Activated T-helper 17 cell treated with anti-CD3 and anti-CD28 coated beads, Interleukin-2, amount 50 U/mL, for 72 hours (primary cell): ENCODE results near the gene CEP85. TPM values are rescaled to one million over a fixed set of nuclear protein-coding genes. Genes with fewer than 3 reads are reported as not detected.
"Not testable (repeated sequence)": the region's sequence is repeated elsewhere in the genome, so short reads cannot be mapped to it uniquely, and the experiment has no call there.

Experiments
- ATAC-seq: fragments of 150-1000 bp; cut with Tn5 transposase; replicated peaks from 2 replicates; pipeline ENCODE4 v1.10.0; 2021; ENCODE audit warnings: mild to moderate bottlenecking, moderate library complexity
- H3K27ac Mint-ChIP-seq: one replicate; pipeline ENCODE4 v1.8.0; 2022; ENCODE audit warnings: mixed read lengths
- H3K27me3 Mint-ChIP-seq: one replicate; pipeline ENCODE4 v1.8.0; 2022; ENCODE audit warnings: mixed read lengths
- H3K36me3 Mint-ChIP-seq: one replicate; pipeline ENCODE4 v1.8.0; 2022; ENCODE audit warnings: low read depth, mild to moderate bottlenecking, mixed read lengths
- H3K4me1 Mint-ChIP-seq: one replicate; pipeline ENCODE4 v1.8.0; 2022; ENCODE audit warnings: mixed read lengths
- H3K4me3 Mint-ChIP-seq: one replicate; pipeline ENCODE4 v1.8.0; 2022; ENCODE audit warnings: mild to moderate bottlenecking, mixed read lengths
- H3K9me3 Mint-ChIP-seq: one replicate; pipeline ENCODE4 v1.8.0; 2022; ENCODE audit warnings: mixed read lengths
- total RNA-seq, 2 donors: library from RNA; stranded (reverse); gene quantifications; one replicate each; pipeline ENCODE4 v1.2.3, GENCODE V29; 2022

The CEP85 gene
- total RNA-seq, 2 donors from 2014 or later, result 34.8 to 37.7 TPM

DNA sequence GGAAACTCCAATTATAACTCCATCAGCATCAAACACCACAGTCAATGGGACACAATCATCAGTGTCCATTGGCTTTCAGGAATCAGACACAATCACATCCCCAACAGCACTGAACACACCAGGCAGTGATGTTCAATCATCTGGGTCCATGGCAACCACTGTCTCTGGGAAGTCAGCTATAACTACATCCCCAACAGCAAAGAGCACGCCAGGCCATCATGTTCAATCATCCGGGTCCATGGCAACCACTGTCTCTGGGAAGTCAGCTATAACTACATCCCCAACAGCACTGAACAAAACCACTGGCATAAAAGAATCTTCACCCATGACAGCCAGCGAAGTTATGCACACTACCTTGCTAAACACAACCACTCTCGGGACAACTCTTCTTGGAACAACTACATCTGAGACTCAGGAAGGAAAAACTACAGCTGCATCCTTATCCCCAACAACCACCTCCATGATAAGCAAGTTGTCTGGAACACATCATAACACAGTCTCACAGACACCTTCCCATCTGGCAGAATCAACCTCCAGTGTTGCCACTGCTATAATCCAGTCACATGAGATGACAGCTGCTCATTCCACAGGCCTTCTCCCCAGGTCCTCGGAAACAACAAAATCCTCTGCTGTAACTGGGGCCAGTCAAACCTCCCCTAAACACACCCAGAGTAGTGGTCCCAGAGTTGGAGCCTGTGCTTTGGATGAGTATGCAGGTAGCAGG, 23.7 kb upstream of the CEP85 start:
- Mint-ChIP-seq H3K27me3 (no peaks in the 10 kb centered on the region), H3K4me1 (no peaks in the 10 kb centered on the region), H3K36me3 (no peaks in the 10 kb centered on the region), H3K4me3 (no peak overlapping the region), H3K27ac (no peak overlapping the region), H3K9me3 (no peaks in the 10 kb centered on the region)
- ATAC-seq, result no peak

DNA sequence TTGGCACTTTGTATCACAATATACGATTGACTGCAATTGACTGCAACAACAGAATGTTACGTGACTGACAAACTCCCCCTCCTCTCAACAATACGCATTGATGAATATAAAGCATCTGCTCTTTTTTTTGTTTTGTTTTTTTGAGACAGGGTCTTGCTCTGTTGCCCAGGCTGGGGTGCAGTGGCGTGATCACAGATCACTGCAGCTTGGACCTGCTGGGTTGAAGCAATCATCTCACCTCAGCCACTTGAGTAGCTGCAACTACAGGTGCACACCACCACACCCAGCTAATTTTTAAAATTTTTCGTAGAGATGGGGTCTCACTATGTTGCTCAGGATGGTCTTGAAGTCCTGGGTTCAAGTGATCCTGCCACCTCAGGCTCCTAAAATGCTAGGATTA, 21.3 kb upstream of the CEP85 start:
- Mint-ChIP-seq H3K9me3 (no peaks in the 10 kb centered on the region), H3K4me3 (no peak overlapping the region)

DNA sequence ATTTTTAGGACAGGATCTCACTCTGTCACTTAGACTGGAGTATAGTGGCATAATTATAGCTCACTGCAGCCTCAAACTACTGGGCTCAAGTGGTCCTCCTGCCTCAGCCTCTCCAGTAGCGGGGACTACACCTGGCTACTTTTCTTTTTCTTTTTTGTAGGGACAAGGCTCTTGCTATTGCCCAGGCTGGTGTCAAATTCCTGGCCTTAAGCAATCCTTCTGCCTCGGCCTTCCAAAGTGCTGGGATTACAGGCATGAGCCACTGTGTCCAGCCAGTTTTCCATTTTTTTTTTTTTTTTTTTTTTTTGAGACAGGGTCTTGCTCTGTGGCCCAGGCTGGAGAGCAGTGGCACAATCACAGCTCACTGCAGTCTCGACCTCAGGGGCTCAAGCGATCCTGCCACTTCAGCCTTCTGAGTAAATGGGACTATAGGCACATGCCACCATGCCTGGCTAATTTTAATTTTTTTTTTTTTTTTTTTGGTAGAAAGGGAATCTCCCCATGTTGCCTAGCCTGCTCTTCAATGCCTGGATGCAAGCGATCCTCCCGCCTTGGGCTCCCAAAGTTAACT, 20.6 kb upstream of the CEP85 start:
- H3K4me3 Mint-ChIP-seq, result no peak overlapping the region
- ATAC-seq, result no peak
- no peak overlapping the region for H3K27ac Mint-ChIP-seq
- no peaks in the 10 kb centered on the region for H3K9me3 Mint-ChIP-seq
- no peaks in the 10 kb centered on the region for H3K36me3 Mint-ChIP-seq
- no peaks in the 10 kb centered on the region for H3K27me3 Mint-ChIP-seq
- H3K4me1 Mint-ChIP-seq, result no peaks in the 10 kb centered on the region

More for the DNA sequence above, 21.3 kb upstream of the CEP85 start:
- ATAC-seq, result no peak
- Mint-ChIP-seq H3K27ac (no peak overlapping the region), H3K27me3 (no peaks in the 10 kb centered on the region), H3K36me3 (no peaks in the 10 kb centered on the region), H3K4me1 (no peaks in the 10 kb centered on the region)

DNA sequence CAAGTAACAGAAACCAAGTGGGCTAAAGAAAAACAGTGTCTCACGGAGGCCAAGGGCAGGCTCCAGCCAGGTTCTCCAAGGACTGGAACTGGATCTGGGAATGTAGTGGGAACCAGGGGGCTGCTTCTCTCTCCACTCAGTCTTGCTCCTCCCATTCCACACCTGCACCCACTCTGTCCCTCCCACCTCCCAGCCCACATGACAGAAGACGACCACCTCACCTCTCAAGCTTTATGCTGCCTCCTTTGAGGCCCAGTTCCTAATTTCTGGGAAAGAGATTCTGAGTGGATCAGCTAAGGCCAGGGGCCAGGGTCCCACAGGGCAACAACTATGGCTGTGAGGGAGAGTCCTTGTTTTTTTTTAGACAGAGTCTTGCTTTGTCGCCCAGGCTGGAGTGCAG, 18.8 kb upstream of the CEP85 start:
- Mint-ChIP-seq H3K36me3 (no peaks in the 10 kb centered on the region), H3K27ac (no peak overlapping the region), H3K4me1 (no peaks in the 10 kb centered on the region), H3K27me3 (no peaks in the 10 kb centered on the region), H3K9me3 (no peaks in the 10 kb centered on the region), H3K4me3 (no peak overlapping the region)
- ATAC-seq, result no peak

DNA sequence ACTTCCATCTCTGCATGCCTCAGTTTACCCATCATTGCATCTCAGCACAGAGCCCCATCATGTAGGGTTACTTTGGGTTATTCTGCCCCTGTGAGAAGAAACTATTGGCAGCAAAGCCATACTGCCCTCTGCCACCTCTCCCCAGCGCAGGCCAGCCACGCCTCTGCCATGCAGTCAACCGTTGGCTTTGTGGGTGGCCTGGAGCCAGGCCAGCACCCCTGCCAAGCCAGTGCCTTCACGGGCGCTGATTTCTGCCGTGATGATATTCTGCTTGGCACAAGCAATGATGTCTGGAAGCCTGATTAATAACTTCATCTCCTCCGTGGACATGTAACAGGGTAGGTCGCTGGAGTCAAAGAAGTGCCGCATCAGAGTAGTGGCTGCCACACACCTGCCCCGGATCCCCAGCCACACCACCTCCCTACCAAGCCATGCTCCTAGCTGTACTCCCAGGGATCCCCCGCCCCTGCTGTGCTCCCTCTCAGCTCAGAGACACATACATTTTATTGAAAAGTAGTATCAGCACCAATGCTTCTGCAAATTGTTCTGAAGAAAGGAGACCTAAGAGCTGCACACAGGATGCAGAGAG, 15.0 kb upstream of the CEP85 start:
- Mint-ChIP-seq H3K9me3 (no peaks in the 10 kb centered on the region), H3K27ac (no peak overlapping the region)

DNA sequence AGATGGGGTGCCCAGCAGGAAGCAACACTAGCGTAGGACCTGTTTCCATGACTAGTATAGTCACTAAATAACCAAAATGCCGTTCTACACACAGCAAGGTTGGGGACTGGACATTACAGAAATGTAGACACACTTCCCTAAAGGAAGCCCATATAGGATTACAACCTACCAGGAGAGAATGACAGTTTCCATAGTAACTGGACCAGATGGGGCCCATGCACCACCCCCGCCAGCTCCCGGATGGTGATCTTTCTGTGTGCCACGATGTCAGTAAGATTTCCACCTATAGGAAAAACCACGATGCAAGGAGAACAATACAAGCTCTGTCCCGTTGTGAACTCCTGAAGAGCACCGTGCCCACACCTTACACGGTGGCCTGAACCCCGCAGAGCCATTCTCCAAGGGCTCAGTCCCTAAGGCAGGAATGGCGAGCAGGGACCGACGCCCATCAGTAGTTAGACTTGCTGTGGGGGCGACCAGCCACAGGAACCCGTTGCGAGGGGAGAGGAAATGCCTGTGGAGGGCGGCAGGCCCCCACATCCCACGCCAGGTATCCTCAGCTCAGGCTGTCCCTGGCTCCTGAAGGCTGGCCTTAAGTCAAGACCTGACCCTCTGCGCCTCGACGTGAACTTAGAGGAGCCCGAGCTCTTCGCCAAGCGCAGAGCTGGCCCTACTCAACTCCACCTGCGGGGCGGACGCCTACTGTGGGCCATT, 13.6 kb upstream of the CEP85 start:
- ATAC-seq, result no peak
- H3K36me3 Mint-ChIP-seq, result no peaks in the 10 kb centered on the region
- no peak overlapping the region for H3K27ac Mint-ChIP-seq
- no peak overlapping the region for H3K4me3 Mint-ChIP-seq
- no peaks in the 10 kb centered on the region for H3K4me1 Mint-ChIP-seq
- H3K27me3 Mint-ChIP-seq, result no peaks in the 10 kb centered on the region
- no peaks in the 10 kb centered on the region for H3K9me3 Mint-ChIP-seq

More for the DNA sequence above, 15.0 kb upstream of the CEP85 start:
- Mint-ChIP-seq H3K27me3 (no peaks in the 10 kb centered on the region), H3K36me3 (no peaks in the 10 kb centered on the region), H3K4me3 (no peak overlapping the region), H3K4me1 (no peaks in the 10 kb centered on the region)
- no peak for ATAC-seq

DNA sequence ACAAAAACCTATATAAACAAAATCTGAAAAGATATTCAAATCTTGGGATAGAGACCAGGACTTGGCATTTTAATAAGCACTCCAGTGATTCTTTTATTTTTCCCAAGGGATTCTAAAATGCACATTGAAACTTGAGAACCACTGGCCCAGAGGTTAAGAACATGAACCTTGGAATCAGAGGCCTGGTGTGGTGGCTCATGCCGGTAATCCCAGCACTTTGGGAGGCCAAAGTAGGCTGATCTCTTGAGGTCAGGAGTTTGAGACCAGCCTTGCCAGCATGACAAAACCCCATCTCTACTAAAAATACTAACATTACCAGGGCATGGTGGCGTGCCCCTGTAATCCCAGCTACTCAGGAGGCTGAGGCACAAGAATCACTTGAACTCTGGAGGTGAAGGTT, 12.9 kb upstream of the CEP85 start:
- Mint-ChIP-seq H3K27me3 (peaks cover 6% of the 10 kb centered on the region), H3K27ac (no peak overlapping the region), H3K4me3 (no peak overlapping the region), H3K36me3 (no peaks in the 10 kb centered on the region), H3K4me1 (peaks cover 6% of the 10 kb centered on the region), H3K9me3 (no peaks in the 10 kb centered on the region)
- no peak for ATAC-seq

DNA sequence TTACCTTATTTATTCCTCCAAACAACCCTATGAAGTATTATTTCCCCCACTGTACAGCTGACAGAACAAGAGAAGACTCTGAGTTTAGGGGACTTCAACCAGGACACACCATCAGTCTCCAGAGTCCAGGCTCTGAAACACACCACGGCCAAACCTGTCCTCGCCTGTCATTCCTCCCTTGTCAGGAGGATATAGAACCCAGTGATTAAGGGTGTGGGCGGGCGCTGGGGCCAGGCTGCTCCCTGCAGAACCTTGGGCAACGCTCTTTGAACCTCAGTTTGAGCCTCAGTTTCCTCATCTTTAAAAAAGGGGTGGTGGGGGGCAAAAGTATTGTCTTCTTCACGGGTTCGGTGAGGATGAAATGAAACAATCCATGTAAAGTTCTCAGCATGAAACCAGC, 9.4 kb upstream of the CEP85 start:
- peaks cover 6% of the 10 kb centered on the region for H3K27me3 Mint-ChIP-seq
- H3K27ac Mint-ChIP-seq, result no peak overlapping the region
- no peaks in the 10 kb centered on the region for H3K9me3 Mint-ChIP-seq
- peaks cover 6% of the 10 kb centered on the region for H3K4me1 Mint-ChIP-seq
- ATAC-seq, result no peak
- H3K4me3 Mint-ChIP-seq, result no peak overlapping the region
- H3K36me3 Mint-ChIP-seq, result no peaks in the 10 kb centered on the region

DNA sequence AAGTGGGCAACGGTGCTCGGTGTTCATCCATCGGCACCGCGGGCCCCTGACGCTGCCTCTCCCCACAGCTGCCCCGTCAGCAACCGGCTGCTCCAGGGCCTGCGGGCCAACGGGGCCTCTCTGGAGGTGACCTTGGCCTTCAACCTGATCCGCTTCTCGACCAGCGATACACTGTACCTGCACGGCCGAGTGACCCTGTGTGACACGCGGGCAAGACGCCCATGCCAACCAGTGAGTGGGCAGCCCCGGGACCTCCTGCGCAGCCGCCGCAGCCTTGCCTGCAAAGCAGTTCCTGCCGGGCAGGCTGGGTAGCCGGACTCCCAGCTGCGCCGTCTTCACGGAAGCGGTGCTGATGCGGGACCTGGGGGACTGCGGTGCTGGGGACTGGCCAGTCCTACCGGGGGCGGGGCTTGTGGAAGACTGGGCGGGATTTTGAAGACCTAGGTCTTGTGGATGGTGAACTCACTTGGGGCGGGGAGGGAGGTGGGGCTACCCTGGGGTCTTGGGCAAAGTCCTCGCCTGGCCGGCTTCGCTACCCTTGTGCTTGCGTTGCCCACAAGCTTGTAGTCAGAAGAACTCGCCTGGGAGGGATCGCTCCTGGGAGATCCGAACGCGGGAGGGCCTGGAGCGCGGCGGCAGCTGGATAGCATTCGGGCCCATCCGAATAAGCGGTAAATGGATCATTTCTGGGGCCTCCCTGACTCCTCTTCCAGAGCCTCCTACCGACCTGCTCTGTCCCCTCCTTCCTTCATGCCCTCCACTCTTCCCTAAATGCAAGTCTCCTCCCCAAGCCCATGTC, 8.8 kb upstream of the CEP85 start:
- Mint-ChIP-seq H3K9me3 (no peaks in the 10 kb centered on the region), H3K4me1 (peaks cover 6% of the 10 kb centered on the region), H3K36me3 (no peaks in the 10 kb centered on the region), H3K4me3 (peak overlapping the region; percentile 41), H3K27ac (no peak overlapping the region), H3K27me3 (peaks cover 6% of the 10 kb centered on the region)
- ATAC-seq, result peak; percentile 82

DNA sequence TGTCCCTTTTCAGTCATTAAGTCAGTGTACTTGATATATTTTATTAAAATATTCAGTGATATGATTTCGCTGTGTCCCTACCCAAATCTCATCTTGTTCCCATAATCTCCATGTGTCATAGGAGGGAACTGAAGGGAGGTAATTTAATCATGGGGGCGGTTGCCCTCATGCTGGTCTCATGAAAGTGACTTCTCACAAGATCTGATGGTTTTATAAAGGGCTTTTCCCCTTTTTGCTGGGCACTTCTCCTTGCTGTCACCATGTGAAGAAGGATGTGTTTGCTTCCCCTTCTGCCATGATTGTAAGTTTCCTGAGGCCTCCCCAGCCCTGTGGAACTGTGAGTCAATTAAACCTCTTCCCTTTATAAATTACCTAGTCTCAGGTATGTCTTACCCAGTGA, 3.3 kb upstream of the CEP85 start:
- H3K4me1 Mint-ChIP-seq, H3K4me3 Mint-ChIP-seq, H3K27me3 Mint-ChIP-seq, ATAC-seq, H3K27ac Mint-ChIP-seq, H3K9me3 Mint-ChIP-seq, H3K36me3 Mint-ChIP-seq: not testable (repeated sequence)

DNA sequence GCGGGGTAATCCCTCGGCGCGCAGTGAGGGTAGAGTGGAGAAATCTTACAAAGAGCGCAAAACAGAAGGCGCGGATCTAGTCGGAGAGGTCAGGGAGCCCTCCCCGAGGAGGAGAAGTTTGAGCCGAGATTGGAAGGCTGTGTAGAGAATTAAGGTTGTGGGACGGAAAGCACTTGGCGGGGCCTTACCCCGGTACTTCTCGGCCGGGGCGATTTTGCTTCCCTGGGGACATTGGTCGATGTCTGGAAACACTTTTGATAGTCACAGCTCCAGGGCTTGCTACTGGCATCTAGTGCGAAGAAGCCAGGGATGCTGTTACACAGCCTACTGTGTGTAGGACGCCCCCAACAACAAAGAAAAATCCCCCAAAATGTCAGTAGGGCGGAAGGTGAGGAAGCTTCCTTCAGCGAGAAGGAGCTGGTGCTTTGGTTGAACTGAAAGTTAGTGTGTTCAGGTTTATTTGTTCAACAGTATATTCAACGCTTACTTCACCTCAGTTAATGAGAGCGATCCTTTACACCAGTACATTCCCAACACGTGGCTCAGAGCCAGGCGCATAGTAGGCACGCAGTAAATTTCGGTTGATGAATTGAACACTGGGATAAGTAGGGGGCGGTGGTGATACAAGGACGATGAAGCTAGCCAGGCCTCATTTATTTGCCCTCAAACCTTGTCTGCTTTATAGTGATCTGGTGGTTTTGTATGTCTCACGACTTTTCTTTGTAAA, 807 bp downstream of the CEP85 start:
- Mint-ChIP-seq H3K4me3 (peak overlapping the region; percentile 99), H3K36me3 (peaks cover 18% of the 10 kb centered on the region), H3K27ac (peak overlapping the region; percentile 96), H3K9me3 (no peaks in the 10 kb centered on the region), H3K27me3 (no peaks in the 10 kb centered on the region), H3K4me1 (peaks cover 15% of the 10 kb centered on the region)
- ATAC-seq, result no peak

DNA sequence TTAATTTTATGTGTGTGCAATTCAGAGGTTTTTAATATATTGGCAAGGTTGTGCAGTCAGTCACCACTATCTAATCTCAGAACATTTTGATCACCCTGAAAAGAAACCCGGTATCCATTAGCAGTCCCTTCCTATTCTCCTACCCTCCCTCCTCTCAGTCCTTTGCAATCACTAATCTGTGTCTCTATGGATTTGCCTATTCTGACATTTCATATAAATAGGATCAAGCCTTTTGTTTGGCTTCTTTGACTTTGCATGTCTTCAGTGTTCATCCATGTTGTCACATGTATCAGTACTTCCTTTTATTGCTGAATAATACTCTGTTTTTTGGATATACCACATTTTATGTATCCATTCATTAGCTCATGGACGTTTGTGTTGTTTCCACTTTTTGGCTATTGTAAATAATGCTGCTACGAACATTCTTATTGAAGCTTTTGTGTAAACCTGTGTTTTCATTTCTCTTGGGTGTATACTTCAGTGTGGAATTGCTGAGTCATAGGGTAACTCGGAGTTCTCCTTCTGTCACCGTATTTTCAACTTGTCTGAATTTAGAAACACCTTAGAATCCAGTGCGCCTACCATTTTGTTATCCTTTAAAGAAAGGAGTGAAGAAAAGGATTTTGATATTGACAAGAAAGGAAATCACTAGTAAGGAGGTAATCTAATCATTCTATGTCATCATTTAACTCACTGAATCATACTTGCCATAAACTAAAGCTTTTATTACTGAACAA, 3.4 kb downstream of the CEP85 start:
- Mint-ChIP-seq H3K27me3 (no peaks in the 10 kb centered on the region), H3K4me1 (peaks cover 15% of the 10 kb centered on the region), H3K27ac (peak overlapping the region; percentile 21), H3K36me3 (peaks cover 44% of the 10 kb centered on the region), H3K4me3 (peak overlapping the region; percentile 48), H3K9me3 (no peaks in the 10 kb centered on the region)
- ATAC-seq, result no peak

DNA sequence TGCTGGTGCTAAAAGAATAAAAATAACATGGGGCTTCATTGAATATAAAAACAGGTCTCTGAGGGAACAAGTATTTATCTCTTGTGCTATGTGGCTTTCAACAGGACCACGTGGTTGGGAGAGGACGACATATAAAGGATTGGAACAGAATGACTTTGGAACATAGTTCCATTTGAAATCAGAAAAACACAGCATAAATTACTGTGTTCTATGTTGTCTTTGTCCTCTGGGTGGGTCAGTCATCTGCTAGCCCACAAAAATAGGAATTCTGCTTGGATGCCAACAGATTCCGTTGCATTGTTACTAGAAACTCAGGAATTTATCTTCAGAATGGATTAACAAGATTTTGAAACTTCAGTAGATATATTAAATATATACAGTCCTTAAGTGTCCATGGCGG, 5.9 kb downstream of the CEP85 start:
- no peak for ATAC-seq
- peaks cover 15% of the 10 kb centered on the region for H3K4me1 Mint-ChIP-seq
- no peaks in the 10 kb centered on the region for H3K9me3 Mint-ChIP-seq
- H3K4me3 Mint-ChIP-seq, result no peak overlapping the region
- no peak overlapping the region for H3K27ac Mint-ChIP-seq
- peaks cover 69% of the 10 kb centered on the region for H3K36me3 Mint-ChIP-seq
- no peaks in the 10 kb centered on the region for H3K27me3 Mint-ChIP-seq
